GM18870 (cell line): ENCODE data around the gene TNP1.

Experiments
- ATAC-seq: cut with Tn5 transposase; IDR thresholded peaks from one replicate; pipeline ENCODE4 v1.9.1; 2021; ENCODE audit warnings: moderate library complexity; ENCODE audit not compliant: unreplicated experiment

TNP1 gene

GRCh38 chr2:216842636-216843035 lies 17.2 kb downstream of the TNP1 start:
- no peak for ATAC-seq

- ATAC-seq = no peak
Measured at GRCh38 chr2:216839688-216840087, 20.2 kb downstream of the TNP1 start.

- ATAC-seq = no peak
Measured at GRCh38 chr2:216838151-216838550, 21.7 kb downstream of the TNP1 start.

- ATAC-seq = no peak
Measured at GRCh38 chr2:216837740-216838139, 22.1 kb downstream of the TNP1 start.

GRCh38 chr2:216833061-216833460 lies 26.8 kb downstream of the TNP1 start:
- ATAC-seq = no peak

- no peak for ATAC-seq
Measured at GRCh38 chr2:216830346-216830745, 29.5 kb downstream of the TNP1 start.

GRCh38 chr2:216829533-216829932 lies 30.3 kb downstream of the TNP1 start:
- no peak for ATAC-seq

- no peak for ATAC-seq
Measured at GRCh38 chr2:216827073-216827720, 32.7 kb downstream of the TNP1 start.

GRCh38 chr2:216822470-216822869 lies 37.4 kb downstream of the TNP1 start:
- ATAC-seq = no peak

GRCh38 chr2:216820709-216821108 lies 39.2 kb downstream of the TNP1 start:
- ATAC-seq = no peak

- no peak for ATAC-seq
Measured at GRCh38 chr2:216819766-216820165, 40.1 kb downstream of the TNP1 start.

- ATAC-seq = no peak
Measured at GRCh38 chr2:216819055-216819454, 40.8 kb downstream of the TNP1 start.

GRCh38 chr2:216810399-216811160 lies 49.3 kb downstream of the TNP1 start:
- ATAC-seq = no peak
